Measurements from ENCODE around the gene LRBA. TPM values are rescaled to one million over a fixed set of nuclear protein-coding genes. Genes with fewer than 3 reads are reported as not detected.

The LRBA gene
- total and polyA plus RNA-seq, 9 of the 15 experiments (the other 6 are each of a cell fraction or from before 2014, with no cell fraction given) = 24.2 to 88.7 (median 59.7) TPM

- TF ChIP-seq HES1 (IDR thresholded peaks at IDR 0.05; ENCODE audit: low read depth) (no peak), THRAP3 (IDR thresholded peaks at IDR 0.05; ENCODE audit: borderline replicate concordance) (0 out of 2 replicates have a peak, but pooled peaks have one; percentile 66), MEF2A (IDR thresholded peaks at IDR 0.05; ENCODE audit: control insufficient read depth, low read depth, low read length) (0 out of 2 replicates have a peak, but pooled peaks have one; percentile 34), COPS2 (conservative IDR thresholded peaks at IDR 0.05) (no peak), CBX5 (IDR thresholded peaks at IDR 0.05; ENCODE audit: borderline replicate concordance, low read depth) (no peak), GTF2A2 (tag; IDR thresholded peaks at IDR 0.05) (no peak), EHMT2 (IDR thresholded peaks at IDR 0.05) (peak; percentile 57; the same call in 1 of the 2 replicates), RAD21 (CRISPR knock-in tag; conservative IDR thresholded peaks at IDR 0.05 in 1 of 2, IDR thresholded peaks at IDR 0.05 in 1 of 2) (peak in 1 of 2 experiments; percentile 34; a peak in 2 of 4 replicates), CBX1 (IDR thresholded peaks at IDR 0.05; ENCODE audit: low read depth) (0 out of 2 replicates have a peak, but pooled peaks have one; percentile 30), MLLT1 (IDR thresholded peaks at IDR 0.05) (peak in 1 of 2 experiments; percentile 78; a peak in 1 of 4 replicates), TSHZ1 (CRISPR knock-in tag; IDR thresholded peaks at IDR 0.05) (no peak), CC2D1A (IDR thresholded peaks at IDR 0.05) (0 out of 2 replicates have a peak, but pooled peaks have one; percentile 28), SMARCA5 (IDR thresholded peaks at IDR 0.05) (0 out of 2 replicates have a peak, but pooled peaks have one; percentile 23), KAT7 (CRISPR knock-in tag; IDR thresholded peaks at IDR 0.05; ENCODE audit: borderline replicate concordance) (no peak), RHOXF2B (CRISPR knock-in tag; conservative IDR thresholded peaks at IDR 0.05) (no peak), ARHGAP35 (IDR thresholded peaks at IDR 0.05; ENCODE audit: partially characterized antibody) (no peak)
These were observed 38.5 kb downstream of the LRBA start (continued) for GRCh38 chr4:150976478-150977118.

Measured in K562 (cell line).